Epithelial cell of prostate (primary cell): ENCODE measurements around the gene MMP23B.
"Not testable (repeated sequence)": the region's sequence is repeated elsewhere in the genome, so short reads cannot be mapped to it uniquely, and the experiment has no call there.

ENCODE experiments used
- DNase-seq: peaks from one replicate; pipeline ENCODE4 v3.0.0-alpha.2; 2011; ENCODE audit warnings: low read depth, low spot score
- H3K27ac ChIP-seq: fragments of 450-650 bp; 2 replicates; pipeline ENCODE4 v1.5.1; 2017; ENCODE audit warnings: mild to moderate bottlenecking

The MMP23B gene

DNA sequence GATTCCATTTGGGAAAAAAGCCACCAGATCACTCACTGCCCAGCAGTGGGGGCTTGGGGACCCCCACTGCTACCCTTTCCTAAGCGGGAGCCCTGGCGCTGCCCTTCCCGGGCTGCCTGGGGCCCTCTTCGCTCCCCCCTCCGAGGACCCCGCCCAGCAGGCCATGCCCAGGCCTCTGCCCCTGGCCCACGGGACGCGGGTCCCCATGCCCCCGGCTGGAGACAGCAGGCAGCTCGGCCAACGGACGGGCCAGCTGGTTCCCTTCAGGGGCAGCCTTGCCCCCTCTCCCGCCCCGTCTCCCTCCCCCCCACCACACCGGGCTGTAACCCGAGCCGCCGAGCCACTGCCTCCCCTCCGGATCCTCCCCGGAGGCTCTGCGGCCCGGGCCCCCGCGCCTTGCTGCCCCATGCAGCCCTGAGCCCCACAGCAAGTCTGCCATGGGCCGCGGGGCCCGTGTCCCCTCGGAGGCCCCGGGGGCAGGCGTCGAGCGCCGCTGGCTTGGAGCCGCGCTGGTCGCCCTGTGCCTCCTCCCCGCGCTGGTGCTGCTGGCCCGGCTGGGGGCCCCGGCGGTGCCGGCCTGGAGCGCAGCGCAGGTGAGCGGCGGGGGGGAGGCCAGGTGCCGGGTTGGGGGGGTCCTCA lies at the start of gene MMP23B:
Gene MMP23B (plus strand): TSS at position 392 of the 639 bp plus-strand sequence. CDS start 46 bp downstream, at position 438.
- H3K27ac ChIP-seq: no peak within 1 kb of the TSS
- DNase-seq: no peak

GRCh38 chr1:1582585-1583346 lies 49.2 kb upstream of the MMP23B start:
- H3K27ac ChIP-seq: no peak overlapping the region
- no peak for DNase-seq

- no peak overlapping the region for H3K27ac ChIP-seq
- DNase-seq: no peak
Observed at GRCh38 chr1:1583347-1584010, 48.5 kb upstream of the MMP23B start.

GRCh38 chr1:1591452-1591851 lies 40.5 kb upstream of the MMP23B start:
- DNase-seq: no peak
- no peak overlapping the region for H3K27ac ChIP-seq

DNA sequence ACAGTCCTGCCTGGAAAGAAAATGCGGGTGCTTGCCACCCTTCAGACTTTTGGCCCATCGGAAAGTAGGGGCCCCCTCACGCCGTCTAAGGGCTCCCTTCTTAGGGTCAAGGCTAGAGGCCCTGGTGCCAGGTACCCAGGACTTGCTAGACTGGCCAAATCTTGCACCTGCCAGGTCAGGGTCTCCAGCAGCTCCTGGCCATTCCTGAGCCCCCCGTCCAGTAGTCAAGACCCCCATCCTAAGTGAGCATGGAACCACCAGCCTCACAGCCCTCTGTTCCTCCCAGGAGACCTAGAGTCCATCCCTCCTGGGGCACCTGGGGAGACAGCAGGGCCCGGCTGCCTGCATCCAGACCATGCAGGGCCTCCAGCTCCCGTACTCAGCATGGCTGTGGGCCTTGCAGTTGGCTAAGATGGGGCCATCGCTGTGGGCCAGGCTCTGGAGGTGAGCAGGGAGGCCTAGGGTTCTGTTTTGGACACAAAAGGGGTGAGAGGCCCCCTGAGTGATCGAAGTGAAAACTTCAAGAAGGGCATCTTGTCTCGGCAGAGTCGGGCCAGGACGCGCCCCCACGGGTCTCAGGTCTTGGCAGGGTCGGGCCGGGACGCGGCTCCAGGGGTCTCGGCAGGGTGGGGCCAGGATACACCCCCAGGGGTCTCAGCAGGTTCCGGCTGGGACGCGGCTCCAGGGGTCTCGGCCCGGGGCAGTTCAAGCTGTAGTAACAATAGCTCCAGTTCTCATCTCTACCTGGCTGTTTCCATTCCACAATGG lies 38.0 kb upstream of the MMP23B start:
- H3K27ac ChIP-seq: no peak overlapping the region
- DNase-seq: no peak

GRCh38 chr1:1594602-1595260 lies 37.2 kb upstream of the MMP23B start:
- DNase-seq: no peak
- H3K27ac ChIP-seq: no peak overlapping the region

- H3K27ac ChIP-seq, DNase-seq: not testable (repeated sequence)
Observed at GRCh38 chr1:1595341-1595740, 36.6 kb upstream of the MMP23B start.

DNA sequence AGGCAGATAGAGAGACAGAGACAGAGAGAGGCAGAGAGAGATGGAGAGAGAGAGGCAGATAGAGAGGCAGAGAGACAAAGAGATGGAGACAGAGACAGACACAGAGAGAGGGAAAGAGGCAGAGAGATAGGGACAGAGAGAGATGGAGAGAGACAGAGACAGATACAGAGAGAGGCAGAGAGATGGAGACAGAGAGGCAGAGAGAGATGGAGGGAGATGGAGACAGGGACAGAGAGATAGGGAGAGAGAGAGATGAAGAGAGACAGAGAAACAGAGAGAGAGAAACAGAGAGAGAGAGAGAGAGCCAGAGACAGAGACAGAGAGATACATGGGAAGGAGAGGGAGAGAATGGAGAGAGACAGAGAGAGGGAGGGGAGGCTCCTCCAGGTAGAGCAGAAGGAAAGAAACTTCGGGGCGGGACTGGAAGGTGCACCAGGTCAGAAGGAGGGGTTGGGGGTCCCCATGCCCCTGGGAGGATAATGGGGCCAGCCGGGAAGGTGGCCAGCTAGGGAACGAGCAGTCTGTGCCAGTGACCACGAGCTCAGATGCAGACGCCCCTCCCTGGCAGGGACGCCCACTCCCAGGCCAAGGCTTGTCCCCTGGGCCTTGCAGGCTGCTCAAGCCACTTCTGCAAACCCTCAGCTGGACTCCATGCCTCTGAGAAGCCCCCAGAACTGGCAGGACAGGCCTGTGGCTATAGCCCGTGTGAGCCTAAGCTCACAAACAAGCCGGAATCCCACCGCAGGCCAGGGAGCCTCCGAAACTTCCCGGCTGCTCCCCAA lies 35.3 kb upstream of the MMP23B start:
- no peak overlapping the region for H3K27ac ChIP-seq
- no peak for DNase-seq

DNA sequence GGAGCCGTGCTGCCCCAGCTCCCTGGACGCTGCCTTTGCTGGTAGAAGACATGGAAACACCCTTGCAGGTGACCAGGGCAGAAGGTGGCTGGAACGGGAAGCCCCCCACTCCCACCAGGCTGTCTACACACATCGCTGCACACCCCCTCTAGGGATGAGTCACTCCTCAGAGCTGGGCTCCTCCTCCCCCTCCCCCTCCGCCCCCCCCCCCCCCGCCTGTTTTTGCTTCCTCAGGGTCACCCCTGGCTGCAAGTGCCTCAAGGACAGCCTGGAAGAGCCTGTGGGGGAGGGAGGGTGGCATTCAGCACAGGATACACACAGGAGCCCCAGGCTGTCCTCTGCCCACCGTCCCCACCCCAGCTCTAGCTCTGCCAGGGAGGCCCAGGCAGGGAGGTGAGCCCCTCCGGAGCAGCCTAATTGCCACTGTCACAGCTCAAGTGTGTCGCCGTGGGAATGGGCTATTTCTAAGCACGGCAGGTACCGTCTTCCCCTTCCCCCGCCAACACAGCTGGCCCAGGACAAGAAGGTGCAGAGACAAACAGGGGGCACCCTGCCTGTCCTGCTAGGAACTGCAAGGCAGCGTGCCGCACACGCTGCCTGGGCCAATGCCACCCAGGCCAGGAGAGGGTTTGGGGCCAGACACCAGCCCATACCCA lies 34.6 kb upstream of the MMP23B start:
- no peak overlapping the region for H3K27ac ChIP-seq
- DNase-seq: no peak

GRCh38 chr1:1598051-1598719 lies 33.8 kb upstream of the MMP23B start:
- H3K27ac ChIP-seq: no peak overlapping the region
- DNase-seq: no peak

DNA sequence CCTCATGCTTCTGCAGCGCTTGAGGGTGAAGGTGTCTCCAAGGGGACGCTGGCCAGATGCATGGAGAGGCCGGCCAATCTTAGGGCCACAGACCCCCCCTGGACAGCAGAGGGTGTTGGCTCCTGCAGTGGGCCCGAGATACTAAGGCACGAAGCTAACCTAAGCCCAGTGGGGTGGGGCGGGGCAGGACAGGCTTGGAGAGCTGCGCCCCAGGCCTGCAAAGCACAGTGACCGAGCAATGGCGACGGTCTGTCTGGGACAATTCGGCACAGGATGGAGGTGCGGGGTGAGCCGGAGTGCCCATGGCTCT lies 33.3 kb upstream of the MMP23B start:
- DNase-seq: no peak
- no peak overlapping the region for H3K27ac ChIP-seq

GRCh38 chr1:1599030-1599934 lies 32.7 kb upstream of the MMP23B start:
- no peak for DNase-seq

DNA sequence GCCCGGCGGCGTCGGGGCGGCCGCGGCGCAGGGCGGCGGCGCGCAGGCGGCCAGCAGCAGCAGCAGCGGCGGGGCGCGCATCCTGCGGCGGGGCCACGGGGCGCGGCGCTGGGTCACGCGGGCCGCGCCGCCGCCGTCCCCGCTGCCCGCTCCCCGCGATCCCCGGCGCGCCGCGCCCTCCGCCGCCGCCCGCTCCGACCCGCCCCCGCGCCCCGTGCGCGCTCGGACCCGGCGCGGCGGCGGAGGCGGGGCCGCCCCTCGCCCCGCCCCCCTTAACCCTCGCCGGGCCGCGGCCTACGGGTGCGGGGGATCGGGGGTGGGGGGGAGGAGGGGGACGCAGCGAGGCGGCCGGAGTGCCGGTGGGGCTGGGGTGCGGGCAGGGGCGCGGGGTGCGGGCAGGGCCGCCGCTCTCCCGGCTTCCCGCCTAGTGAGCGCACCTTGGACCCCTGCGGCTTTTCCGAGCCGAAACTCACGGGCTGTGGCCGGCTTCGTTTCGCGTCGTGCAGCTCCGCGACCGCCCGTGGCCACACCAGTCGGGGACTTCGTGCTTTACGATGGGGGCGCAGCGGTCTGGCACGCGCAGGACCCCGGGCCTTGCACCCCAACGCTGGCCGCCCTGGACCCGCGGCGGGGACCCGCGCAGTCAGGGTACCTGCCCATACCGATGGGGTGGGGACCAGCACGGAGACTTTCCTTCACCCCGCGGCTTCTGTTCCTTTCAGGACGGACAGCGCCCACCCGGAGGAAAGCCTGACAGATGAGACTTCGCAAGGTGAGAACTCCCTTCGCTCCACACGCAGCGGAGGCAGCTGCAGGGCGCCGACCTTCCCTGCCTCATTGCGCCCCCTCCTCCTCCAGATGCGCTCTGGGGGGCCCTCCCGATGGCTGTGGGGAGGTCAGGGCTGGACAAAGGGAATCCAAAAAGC lies 31.8 kb upstream of the MMP23B start, which contains the start of gene FNDC10:
Gene FNDC10 (minus strand): TSS at position 201 of the 926 bp plus-strand sequence. CDS start 120 bp downstream, at position 81.
- no peak within 1 kb of the TSS for H3K27ac ChIP-seq
- no peak for DNase-seq

More at GRCh38 chr1:1599030-1599934, 32.7 kb upstream of the MMP23B start:
- no peak overlapping the region for H3K27ac ChIP-seq

DNA sequence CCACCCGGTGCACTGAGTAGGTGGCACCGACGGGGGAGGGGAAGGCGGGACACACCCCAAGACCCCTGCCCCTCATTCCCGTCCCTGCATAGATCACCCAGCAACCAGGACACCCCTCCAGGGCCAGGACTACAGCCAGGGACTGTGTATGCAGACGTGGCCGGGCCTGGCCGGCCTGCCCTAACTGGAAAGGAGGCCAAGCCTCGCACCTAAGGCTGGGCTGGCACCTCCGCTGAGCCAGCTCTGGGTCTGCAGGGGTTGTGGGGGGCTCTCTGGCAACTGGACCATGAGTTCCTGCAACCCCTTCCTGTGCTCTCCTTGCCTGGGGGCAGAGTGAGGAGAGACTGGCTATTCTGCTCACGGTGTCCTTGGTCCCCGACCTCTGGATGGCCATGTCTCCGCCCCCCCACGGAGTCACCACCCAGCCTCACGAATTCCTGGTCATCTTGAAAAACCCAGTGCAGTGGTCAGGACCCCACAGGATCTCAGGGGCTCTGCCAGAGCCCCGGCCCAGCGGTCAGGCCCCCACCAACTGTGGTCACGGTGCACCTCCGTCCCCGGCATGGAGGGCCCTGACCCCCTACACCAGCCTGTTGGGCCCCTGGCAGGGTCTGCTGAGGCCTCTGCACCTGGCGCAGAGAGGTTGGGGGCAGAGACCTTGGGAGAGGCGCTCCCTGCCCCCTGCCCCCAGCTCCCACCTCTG lies 31.0 kb upstream of the MMP23B start:
- no peak overlapping the region for H3K27ac ChIP-seq
- DNase-seq: no peak

DNA sequence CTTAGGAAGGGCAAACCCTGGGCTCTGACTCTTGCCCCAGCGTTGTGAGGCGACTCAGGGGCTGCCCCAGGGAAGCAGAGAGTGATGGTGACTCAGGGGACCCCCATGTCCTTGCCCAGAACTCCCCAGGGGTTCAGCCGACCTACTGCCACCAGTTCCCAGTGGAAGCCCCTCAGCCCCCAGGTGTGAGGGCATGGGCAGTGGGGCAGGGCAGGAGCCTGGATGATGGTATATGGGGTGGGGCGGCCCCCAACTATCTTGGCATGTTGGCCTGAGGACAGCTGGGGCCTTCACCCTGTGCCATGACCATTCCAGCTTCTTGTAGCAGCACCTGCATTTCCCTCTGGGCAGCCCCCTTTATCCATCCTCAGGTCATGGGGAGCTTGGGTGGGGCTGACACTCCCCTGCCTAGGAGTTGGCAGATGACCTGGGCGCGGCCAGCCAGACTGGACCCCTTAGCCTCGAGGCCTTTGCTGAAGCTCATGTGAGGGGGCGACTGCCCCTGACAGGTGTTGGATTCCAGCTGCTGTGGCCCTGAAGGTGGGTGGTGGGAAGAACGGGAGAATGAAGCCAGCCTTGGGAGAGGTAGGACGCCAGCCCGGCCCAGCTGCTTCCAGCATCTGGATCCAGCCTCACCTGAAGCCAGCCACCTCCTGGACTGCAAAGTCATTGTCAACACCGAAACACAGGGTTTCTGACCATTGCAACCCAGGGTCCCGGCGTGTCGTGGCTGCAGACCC lies 30.2 kb upstream of the MMP23B start:
- no peak for DNase-seq
- no peak overlapping the region for H3K27ac ChIP-seq
